HG02610 (cell line): ENCODE results near the gene PPP1R27.

Experiments used
- ATAC-seq: cut with Tn5 transposase; IDR thresholded peaks from one replicate; pipeline ENCODE4 v1.9.1; 2021; ENCODE audit warnings: mild to moderate bottlenecking, moderate library complexity; ENCODE audit not compliant: unreplicated experiment

The PPP1R27 gene

DNA sequence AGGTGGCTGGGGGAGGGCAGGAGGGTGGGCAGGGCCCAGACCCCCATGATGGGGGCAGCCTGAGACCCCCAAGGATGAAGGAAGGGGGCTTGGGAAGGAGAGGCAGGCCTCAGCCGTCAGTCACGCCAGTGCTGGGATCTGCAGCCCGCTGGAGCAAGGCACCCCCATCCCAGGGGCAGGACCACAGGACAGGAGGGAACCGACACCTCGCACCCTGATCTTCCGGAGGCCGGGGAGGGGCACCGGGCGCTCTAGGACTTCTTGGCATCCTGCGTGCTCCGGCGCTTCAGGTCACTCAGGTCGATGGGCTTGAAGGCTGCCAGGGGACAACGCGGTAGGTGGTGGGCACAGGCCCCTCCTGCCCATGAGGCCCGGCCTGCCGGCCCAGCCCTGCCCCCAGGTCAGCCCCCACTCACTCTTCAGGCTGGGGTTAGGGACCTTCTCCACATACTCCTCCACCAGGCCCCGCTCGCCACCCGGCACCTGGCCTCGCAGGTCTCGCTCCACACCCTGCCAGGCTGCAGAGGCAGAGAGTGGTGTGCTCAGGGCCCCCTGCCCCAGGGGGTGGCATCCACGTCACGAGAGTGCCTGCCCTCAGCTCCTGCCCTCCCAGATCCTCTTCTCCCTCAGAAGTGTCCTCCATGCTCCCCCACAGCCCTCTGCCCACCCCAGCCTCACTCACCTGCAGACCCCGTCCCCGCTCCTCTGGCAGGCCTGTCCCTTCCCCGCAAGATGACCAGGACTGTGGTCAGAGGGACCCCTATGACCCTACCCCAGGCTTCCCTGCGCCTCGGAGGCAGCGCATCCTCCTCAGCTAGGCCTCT, 11.6 kb downstream of the PPP1R27 start:
- ATAC-seq: no peak

DNA sequence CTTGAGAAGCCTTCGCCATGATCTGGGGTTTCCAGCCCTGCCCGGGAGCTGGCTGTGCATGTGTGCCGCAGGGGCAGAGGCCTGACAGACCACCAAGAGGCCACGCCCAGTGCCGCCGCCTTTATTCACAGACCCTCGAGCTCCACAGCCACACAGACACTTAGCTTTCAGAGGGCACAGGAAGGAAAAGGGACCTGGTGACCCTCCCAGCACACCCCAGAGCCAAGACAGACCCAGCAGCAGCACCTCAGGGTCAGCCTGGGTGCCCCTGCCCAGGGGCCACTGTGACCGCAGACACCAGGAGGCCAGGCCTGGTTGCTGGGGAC, 12.6 kb downstream of the PPP1R27 start:
- ATAC-seq: no peak

DNA sequence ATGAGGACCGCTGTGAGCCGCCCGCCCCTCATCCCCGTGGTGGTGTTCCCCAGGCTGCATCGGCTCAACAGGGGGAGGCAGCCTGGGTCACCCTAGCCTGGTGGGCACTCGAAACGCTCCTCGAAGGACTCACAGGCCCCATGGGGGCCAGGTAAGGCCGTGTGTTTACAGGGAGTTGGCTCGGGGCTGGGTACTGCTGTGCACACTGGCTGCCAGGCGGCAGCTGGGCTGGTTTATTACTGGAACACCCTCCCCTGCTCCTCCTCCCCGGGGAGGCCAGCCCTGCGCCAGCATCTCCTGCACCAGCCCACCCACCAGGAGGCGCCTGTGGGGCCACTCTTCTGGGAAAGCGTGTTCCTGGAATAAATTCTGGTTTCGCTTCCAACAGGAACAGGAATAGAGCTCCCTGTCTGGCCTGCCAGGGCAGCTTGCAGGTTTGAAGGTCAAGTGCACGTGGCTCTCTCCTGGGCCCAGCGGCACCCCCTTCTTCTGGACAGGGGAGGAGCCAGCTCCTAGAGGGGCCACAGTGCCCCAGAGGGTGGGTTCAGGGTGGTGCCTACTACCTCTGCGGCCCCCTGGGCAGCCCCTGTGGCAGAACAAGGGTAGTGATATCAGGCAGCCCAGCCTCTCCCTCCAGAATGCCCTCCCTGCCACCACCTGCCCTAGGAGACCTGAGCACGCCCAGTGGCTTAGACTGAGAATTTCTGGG, 13.1 kb downstream of the PPP1R27 start:
- ATAC-seq: no peak

DNA sequence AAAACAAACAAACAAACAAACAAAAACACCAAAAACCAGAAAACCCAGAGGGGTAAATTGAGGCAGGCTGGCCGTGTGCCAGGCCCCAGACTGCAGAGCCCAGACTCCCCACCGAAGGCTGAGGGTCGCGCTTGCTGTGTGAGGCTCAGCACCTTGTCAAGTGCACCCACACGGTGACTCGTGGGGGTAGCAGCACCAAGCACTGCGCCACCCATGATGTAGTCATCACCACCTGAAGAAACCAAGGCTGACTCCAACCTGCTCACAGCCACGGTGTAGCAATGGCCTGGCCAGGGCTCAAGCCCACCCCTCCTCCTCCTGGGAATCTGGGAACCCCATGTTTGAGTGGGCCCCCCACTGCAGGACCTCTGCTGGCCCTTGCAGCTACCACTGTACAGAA, 13.7 kb downstream of the PPP1R27 start:
- no peak for ATAC-seq

DNA sequence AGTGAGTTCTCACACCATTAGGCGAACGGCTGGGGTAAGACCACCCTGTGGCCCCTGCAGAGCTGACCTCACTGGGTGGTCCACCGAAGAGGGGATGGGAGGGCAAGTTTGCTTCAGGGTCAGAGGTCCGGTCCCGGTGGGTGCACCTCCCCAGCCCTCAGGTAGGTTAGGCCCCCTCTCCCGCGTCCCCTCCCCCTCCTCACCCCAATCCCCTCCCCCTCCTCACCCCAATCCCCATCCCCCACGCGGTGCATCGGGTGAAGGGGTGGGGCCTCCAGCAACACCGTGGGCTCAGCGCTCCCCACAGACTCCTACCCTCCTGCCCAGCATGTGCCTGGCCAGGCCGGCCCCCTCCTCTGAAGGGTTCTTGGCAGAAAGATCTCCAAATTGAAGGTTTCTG, 15.1 kb downstream of the PPP1R27 start:
- ATAC-seq: no peak

DNA sequence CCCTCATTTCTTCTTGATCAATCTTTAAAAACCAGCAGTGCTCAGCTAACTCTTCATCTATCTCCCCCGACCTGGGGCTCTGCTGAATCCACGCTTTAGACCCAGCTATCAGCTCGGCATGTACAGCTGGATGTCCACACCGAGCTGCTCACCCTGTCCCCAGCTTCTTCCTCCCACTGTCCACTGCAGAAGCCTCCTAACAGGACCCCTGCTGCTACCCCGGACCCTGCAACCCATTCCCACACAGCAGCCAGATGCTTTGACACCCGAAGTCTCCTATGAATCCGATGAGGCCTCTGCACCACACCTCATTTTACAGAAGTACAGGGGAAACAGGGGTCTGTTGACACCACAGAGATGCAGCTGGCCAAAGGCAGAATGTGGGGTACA, 17.1 kb downstream of the PPP1R27 start:
- ATAC-seq: no peak

DNA sequence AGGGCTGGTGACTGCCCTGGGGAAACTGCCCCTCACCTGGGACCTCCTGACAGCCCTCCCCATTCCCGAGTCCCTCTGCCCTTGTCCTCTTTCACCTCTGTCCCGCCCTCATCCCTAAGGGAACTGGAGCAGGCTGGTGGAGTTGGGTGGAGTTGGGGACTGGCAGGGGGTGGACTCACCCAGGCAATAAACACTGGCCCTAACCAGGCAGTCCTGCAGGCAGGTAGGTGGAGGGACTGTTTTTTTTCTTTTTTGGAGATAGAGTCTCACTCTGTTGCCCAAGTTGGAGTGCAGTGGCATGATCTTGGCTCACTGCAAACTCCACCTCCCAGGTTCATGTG, 19.2 kb downstream of the PPP1R27 start:
- ATAC-seq: no peak

DNA sequence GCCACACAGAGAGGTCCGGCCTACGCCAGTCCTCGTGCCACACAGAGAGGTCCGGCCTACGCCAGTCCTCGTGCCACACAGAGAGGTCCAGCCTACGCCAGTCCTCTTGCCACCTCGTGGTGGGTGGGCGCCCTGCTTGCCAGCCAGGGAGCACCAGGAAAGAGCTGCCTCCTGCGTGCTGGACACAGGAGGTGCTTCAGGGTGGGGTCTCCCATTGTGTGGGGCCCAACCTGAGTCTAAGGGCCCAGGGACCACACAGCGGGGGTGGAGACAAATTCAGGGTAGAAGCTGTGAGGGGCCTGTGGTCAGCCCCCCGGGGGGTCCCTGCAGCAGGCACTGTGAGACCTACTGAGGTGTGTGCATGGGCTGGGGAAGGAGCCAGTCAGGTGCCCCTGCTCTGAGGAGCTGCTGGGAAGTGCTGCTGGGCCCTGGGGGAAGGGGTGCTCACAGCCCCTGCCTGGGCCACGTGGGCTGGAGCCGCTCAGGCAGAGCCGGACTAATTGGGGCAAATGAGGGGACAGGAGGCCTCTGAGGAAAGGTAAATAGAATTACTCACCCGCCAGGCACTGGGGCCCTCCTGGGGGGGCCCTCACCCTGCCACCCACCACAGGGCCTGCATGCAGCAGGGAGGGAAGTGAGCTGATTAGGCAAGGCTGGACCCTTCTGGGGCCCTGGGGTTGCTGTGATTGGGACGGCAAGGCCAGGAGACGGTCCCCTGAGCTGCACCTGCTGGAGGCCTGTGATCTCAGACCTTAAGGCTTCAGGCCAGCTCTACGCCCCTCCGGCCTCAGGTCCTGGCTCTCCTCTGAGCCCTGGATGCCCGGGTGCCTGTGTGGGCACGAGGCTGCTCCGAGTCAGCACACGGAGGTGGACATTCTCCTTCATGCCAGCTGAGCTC, 19.9 kb downstream of the PPP1R27 start:
- ATAC-seq: no peak

DNA sequence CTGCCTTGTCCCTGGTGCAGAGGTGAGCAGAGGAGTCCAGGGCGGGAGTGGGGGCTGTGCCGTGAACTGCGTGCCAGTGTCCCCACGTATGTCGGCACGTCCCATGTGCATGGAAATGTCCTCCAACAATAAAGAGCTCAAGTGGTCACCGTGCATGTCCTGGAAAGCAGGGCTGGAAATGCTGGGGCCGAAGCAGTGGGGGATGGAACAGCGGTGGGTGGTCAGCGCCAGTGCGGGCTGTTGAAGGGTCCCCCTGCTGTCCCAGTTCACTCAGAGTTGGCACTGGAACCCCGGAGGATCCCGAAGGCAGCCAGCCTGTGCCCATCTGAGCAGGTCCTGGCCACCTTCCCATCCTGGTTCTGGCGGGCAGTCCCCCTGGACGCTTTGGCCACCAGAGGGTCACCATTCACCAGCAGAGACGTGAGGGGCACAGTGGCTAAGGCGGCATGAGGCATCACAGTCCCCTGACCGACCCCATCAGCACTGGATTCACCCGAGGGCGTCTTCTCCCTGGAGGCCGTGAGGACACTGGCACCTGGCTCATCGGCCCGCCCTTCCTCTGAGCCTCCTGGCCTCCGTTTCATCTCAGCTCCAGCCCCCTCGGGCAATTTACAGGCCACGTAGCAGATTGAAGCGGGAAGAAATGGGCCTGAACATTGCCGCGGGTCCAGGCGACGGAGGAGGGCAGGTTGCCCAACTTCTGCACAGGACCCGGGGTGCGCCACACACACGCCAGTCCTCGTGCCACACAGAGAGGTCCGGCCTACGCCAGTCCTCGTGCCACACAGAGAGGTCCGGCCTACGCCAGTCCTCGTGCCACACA, 20.8 kb downstream of the PPP1R27 start:
- ATAC-seq: no peak

DNA sequence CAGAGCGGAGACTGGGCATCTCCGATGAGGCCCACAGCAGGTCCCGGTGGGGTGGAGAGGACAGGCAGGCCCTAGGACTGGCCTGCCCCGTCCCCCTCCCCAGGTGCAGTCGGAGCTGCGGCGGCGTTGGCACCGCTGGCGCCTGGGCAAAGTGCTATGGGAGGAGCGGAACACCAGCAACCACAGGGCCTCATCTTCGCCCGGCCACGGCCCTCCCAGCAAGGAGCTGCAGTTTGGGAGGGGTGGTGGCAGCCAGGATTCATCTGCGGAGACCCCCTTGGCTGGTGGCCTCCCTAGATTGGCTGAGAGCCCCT, 21.5 kb downstream of the PPP1R27 start:
- ATAC-seq: no peak

DNA sequence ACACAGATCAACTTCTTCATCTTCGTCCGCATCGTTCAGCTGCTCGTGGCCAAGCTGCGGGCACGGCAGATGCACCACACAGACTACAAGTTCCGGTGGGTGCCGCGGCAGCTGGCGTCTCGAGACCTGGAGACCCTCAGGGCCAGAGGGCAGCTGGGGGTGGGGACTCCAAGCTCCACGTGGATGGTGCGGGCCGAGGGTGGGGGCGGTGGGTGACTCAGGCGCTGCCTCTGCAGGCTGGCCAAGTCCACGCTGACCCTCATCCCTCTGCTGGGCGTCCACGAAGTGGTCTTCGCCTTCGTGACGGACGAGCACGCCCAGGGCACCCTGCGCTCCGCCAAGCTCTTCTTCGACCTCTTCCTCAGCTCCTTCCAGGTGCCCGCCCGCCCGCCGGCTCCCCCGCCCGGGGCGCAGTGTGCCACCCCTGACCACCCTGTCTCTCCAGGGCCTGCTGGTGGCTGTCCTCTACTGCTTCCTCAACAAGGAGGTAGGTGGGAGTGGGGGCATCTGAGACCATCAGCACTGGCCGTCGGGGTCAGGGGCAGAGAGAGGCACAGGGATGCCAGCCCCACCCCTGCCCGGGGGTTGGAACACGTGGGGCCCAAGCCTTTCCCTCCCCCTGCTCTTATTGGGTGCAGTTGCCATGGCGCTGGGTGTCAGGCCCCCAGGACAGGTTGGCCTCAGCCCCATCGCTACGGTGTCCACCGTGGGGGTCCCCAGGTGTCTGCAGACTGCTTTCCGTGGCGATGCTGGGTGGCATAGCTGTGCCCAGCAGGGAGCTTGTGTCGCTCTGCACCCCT, 22.1 kb downstream of the PPP1R27 start:
- no peak for ATAC-seq

DNA sequence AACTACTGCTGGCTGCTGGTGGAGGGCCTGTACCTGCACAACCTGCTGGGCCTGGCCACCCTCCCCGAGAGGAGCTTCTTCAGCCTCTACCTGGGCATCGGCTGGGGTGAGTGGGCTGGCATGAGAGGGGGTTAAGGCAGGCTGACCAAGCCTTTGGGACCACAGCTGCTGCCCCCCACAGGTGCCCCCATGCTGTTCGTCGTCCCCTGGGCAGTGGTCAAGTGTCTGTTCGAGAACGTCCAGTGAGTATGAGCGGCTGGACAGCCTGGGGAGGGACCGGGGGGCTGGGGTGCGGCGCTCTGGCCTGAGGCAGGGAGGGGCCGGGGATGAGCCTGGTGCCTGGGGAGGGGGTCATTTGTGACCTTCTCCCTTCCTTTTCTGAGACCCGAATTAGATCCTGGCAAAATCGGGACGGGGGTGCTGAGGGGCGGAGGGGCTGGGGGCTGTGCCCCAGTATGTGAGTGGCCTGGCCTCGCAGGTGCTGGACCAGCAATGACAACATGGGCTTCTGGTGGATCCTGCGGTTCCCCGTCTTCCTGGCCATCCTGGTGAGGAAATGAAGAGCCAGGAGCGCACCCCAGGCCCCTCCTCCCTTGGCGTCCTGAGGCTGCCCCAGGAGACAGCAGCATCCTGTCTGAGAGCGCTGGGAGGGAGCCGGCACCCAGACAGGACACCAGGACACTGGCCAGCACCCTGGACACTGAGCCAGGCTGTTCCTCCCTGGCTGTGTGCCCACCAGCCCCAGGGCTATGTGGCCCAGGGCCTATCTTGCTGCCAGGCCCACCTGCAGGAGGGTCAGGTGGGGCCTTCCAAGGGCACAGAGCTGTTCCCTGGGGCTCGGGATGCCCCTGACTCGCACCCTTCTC, 22.9 kb downstream of the PPP1R27 start:
- ATAC-seq: no peak

DNA sequence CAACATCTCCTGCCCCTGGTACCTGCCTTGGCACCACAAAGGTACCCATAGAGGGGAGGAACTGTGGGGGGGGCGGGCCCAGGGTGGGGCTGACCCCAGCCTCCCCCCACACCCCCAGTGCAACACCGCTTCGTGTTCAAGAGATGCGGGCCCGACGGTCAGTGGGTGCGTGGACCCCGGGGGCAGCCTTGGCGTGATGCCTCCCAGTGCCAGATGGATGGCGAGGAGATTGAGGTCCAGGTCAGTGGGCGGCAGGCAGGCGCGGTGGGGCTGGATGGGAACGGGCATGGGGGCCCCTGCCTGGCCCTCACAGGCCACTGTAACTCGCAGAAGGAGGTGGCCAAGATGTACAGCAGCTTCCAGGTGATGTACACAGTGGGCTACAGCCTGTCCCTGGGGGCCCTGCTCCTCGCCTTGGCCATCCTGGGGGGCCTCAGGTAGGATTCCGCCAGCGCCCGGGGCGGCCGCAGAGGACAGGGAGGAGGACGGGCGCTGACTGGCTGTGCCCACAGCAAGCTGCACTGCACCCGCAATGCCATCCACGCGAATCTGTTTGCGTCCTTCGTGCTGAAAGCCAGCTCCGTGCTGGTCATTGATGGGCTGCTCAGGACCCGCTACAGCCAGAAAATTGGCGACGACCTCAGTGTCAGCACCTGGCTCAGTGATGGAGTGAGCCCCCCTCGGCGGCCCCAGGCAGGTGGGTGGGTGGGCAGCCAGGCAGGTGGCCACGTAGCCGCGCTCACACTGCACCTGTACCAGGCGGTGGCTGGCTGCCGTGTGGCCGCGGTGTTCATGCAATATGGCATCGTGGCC, 23.8 kb downstream of the PPP1R27 start:
- ATAC-seq: no peak

DNA sequence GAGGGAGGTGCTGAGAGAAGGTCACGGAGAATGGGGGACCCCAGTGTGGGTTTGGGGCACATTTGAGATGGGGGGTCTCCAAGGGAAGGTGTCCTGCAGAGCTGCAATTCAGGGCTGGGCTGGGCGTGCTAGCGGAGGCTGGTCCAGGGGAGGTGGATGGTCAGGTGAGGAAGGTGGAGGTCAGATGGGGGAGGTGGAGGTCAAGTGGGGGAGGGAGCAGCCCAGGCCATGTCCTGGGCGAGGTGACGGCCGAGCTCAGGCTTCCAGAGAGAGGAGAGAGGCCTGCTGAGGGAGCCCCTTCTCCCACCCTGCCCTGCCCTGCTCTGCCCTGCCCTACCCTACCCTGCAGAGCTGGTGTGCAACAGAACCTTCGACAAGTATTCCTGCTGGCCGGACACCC, 24.4 kb downstream of the PPP1R27 start:
- ATAC-seq: no peak

DNA sequence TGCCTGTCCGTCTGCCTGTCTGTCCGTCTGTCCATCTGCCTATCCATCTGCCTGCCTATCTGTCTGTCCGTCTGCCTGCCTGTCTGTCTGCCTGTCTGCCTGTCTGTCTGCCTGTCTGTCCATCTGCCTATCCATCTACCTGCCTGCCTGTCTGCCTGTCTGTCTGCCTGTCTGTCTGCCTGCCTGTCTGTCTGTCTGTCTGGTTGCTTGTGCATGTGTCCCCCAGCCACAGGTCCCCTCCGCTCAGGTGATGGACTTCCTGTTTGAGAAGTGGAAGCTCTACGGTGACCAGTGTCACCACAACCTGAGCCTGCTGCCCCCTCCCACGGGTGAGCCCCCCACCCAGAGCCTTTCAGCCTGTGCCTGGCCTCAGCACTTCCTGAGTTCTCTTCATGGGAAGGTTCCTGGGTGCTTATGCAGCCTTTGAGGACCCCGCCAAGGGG, 25.3 kb downstream of the PPP1R27 start:
- ATAC-seq: no peak

DNA sequence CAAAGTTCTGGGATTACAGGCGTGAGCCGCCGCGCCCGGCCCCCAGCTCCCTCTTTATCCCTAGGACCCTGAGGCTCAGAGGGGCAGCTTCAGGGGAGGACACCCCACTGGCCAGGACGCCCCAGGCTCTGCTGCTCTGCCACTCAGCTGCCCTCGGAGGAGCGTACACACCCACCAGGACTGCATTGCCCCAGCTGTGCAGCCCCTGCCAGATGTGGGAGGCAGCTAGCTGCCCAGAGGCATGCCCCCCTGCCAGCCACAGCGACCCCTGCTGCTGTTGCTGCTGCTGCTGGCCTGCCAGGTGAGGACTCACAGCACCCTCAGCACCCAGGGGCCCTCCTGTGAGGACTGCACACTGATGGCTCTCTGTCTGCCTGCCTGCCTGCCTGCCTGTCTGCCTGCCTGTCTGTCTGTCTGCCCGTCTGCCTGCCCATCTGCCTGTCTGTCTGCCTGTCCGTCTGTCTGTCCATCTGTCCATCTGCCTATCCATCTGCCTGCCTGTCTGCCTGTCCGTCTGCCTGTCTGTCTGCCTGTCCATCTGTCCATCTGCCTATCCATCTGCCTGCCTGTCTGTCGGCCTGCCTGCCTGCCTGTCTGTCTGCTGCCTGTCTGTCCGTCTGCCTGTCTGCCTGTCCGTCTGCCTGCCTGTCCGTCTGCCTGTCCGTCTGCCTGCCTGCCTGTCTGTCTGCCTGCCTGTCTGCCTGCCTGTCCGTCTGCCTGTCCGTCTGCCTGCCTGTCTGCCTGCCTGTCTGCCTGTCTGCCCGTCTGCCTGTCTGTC, 25.9 kb downstream of the PPP1R27 start:
- ATAC-seq: no peak

DNA sequence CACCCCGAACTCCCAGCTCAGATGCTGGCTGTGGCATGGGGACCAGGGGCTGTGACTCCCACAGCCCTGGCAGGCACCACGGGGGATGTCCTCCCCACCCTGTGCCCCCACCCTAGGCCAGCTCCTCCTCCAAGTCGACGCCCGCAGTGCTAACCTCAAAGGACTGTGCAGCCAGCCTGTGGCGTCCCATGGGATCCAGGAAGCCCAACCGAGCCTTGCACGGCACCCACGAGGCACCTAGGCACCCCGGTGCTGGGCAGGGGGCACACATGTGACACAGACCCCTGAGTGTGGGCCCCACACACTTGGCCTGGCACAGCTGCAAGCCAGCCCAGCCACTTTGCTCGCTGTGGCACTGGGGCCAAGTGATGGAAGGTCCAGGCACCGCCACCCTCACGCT, 27.0 kb downstream of the PPP1R27 start:
- ATAC-seq: no peak
